GM19468 (cell line): ENCODE data around the gene TJP1.
"Not testable (repeated sequence)": the region's sequence is repeated elsewhere in the genome, so short reads cannot be mapped to it uniquely, and the experiment has no call there.

Experiments
- ATAC-seq: cut with Tn5 transposase; IDR thresholded peaks from one replicate; pipeline ENCODE4 v1.9.1; 2021; ENCODE audit warnings: mild to moderate bottlenecking, moderate library complexity, moderate number of reproducible peaks; ENCODE audit not compliant: unreplicated experiment; ENCODE audit errors: extremely low read depth

Gene TJP1

DNA sequence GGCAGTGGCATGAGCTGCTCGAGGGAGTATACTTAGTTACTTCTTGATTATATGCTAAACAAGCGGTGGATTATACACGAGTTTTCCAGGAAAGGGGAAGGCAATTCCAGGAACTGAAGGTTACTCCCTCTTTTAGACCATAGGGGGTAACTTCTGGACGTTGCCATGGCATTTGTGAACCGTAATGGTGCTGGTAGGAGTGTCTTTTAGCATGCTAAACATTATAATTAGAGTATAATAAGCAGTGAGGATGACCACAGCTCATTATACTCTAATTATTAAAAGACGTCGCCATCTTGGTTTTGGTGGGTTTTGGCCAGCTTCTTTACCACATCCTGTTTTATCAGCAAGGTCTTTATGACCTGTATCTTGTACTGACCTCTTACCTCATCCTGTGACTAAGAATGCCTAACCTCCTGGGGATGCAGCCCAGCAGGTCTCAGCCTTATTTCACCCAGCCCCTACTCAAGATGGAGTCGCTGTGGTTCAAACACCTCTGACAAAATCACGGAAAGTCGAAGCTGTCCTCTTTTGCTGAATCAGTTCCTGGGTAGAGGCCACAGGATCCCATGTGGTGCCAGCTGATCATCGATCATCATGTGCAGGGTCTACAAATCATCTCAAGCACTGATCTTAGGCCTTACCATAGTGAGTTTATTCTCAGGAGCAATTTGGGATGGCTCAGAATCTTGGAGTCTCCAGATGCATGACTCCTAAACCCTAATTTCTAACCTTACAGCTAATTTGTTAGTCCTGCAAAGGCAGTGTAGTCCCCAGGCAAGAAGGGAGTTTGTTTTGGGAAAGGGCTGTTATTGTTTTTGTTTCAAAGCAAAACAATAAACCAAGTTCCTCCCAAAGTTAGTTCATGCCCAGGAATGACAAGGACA, 149.1 kb downstream of the TJP1 start:
- no peak for ATAC-seq

DNA sequence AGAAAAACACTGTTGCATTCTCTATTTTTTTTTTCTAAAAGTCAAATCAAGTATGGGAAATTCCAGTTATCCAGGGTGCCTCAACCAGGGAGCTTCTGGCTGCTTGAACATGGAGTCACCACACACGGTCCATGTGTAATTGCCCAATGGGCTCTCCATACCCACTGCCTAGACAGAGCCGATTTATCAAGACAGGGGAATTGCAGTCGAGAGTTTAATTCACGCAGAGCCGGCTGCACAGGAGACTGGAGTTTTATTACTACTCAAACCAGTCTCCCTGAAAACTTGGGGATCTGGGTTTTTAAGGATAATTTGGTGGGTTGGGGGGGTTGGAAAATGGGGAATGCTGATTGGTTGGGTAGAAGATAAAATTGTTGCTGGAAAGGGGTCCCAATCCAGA, 149.8 kb downstream of the TJP1 start:
- ATAC-seq: no peak

DNA sequence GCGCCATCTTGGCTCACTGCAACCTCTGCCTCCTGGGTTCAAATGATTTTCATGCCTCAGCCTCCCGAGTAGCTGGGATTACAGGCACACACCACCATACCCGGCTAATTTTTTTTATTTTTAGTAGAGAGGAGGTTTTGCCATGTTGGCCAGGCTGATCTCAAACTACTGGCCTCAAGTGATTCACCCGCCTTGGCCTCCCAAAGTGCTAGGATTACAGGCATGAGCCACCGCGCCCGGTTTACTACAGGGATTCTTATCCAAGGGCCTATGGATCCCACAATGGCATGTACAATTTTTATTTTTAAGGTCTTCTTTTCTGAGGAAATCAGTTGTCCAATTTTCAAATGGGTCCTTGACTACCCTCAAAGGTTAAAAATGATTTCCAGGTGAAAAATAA, 150.2 kb downstream of the TJP1 start:
- not testable (repeated sequence) for ATAC-seq

- ATAC-seq: no peak
These were observed 151.0 kb downstream of the TJP1 start for GRCh38 chr15:29670998-29671981.

DNA sequence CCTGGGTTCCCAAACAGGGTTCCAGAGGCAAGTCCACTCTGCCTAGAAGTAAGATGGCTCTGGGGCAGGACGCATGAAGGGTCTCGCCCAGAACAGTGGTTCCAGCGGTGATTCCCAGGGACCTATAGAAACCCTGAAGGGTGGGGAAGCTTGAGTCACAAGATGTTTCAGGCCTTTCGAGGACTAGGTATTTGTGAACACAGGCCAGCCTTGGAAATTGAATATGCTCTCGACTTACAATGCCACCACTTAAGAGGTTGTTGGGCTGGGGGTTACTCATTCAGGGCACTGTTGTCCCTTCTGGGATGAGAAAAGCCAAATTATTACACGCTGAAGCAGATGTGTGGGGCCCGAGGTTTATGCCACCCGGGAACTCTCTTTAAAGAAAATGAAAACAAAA, 152.0 kb downstream of the TJP1 start:
- ATAC-seq: no peak

DNA sequence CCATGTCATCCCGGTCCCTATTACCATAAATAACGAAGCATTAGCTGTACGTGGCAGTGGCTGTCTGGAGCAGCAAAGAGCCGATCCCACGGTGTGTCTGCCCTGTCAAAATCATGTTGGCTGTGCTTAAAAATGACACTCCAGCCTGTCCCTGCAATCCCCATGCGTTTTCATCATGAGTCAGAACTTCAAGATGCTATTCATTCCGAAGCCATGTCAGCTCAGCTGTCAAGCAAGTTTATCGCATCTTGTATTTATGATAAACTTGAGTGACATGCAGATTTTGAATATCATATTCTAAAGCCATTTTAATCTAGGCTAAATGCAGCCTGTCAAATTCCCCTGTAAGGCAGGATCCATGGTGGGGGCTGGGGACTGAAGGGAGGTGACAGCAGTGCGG, 152.4 kb downstream of the TJP1 start:
- ATAC-seq: no peak

GRCh38 chr15:29668120-29668602, 154.1 kb downstream of the TJP1 start:
- ATAC-seq: peak; percentile 46

GRCh38 chr15:29666241-29666640, 156.0 kb downstream of the TJP1 start:
- ATAC-seq: no peak

GRCh38 chr15:29665444-29666003, 156.7 kb downstream of the TJP1 start:
- no peak for ATAC-seq

- ATAC-seq: no peak
These were observed 157.9 kb downstream of the TJP1 start for GRCh38 chr15:29664406-29664805.

- not testable (repeated sequence) for ATAC-seq
These were observed 164.8 kb downstream of the TJP1 start for GRCh38 chr15:29657476-29657817.

GRCh38 chr15:29656636-29657475, 165.4 kb downstream of the TJP1 start:
- no peak for ATAC-seq

- no peak for ATAC-seq
These were observed 169.7 kb downstream of the TJP1 start for GRCh38 chr15:29652595-29652994.

- ATAC-seq: no peak
These were observed 170.6 kb downstream of the TJP1 start for GRCh38 chr15:29651476-29652233.
